WTC11 (cell line): ENCODE data around the gene ANKRD39. TPM values are rescaled to one million over a fixed set of nuclear protein-coding genes. Genes with fewer than 3 reads are reported as not detected.

Experiments
- ATAC-seq: fragments of 200-7000 bp; cut with Tn5 transposase; 2 replicates; pipeline ENCODE4 v1.10.0; 2021; ENCODE audit warnings: mild to moderate bottlenecking, moderate library complexity
- CTCF ChIA-PET: fragments of 300-600 bp; sonication (Branson Sonifier 250); formaldehyde crosslinking; loops from one replicate; lab custom pipeline; 2021; ENCODE audit warnings: antibody characterized with exemption; lab: Charles Lee
- POLR2A ChIA-PET: fragments of 350-600 bp; sonication (Branson Sonifier 250); formaldehyde crosslinking; loops from one replicate; lab custom pipeline; 2021; ENCODE audit warnings: antibody characterized with exemption; lab: Charles Lee
- DNase-seq: peaks from one replicate; pipeline ENCODE4 v3.0.0; 2021; ENCODE audit warnings: low spot score
- H3K27ac Mint-ChIP-seq: 2 replicates; pipeline ENCODE4 v1.8.0; 2021; ENCODE audit warnings: mixed read lengths
- H3K27me3 Mint-ChIP-seq: 2 replicates; pipeline ENCODE4 v1.8.0; 2021; ENCODE audit warnings: low read depth, mild to moderate bottlenecking, moderate library complexity, mixed read lengths
- H3K36me3 Mint-ChIP-seq: 2 replicates; pipeline ENCODE4 v1.8.0; 2021; ENCODE audit warnings: mixed read lengths
- H3K4me1 Mint-ChIP-seq: 2 replicates; pipeline ENCODE4 v1.8.0; 2022; ENCODE audit warnings: mixed read lengths
- H3K4me3 Mint-ChIP-seq: 2 replicates; pipeline ENCODE4 v1.8.0; 2021; ENCODE audit warnings: mild to moderate bottlenecking, moderate library complexity, mixed read lengths
- H3K9me3 Mint-ChIP-seq: 2 replicates; pipeline ENCODE4 v1.8.0; 2021; ENCODE audit warnings: mixed read lengths
- ATF1 ChIP-seq: sonication (generic); formaldehyde crosslinking; IDR thresholded peaks from 2 replicates; pipeline ENCODE4 v1.8.1; 2023; ENCODE audit warnings: mild to moderate bottlenecking, moderate library complexity, missing genetic modification reagents
- ATF2 ChIP-seq: sonication (generic); formaldehyde crosslinking; IDR thresholded peaks from 2 replicates; pipeline ENCODE4 v1.8.1; 2022; ENCODE audit warnings: low read depth, missing genetic modification reagents, borderline replicate concordance
- E2F1 ChIP-seq: sonication (generic); formaldehyde crosslinking; IDR thresholded peaks from 2 replicates; pipeline ENCODE4 v1.8.0; 2022; ENCODE audit warnings: mild to moderate bottlenecking, missing genetic modification reagents
- E2F5 ChIP-seq: sonication (generic); formaldehyde crosslinking; IDR thresholded peaks from 2 replicates; pipeline ENCODE4 v1.8.1; 2022; ENCODE audit warnings: mild to moderate bottlenecking, moderate library complexity, missing genetic modification reagents
- EMX1 ChIP-seq: fragments of 250-450 bp; sonication (Bioruptor Pico); IDR thresholded peaks from 2 replicates; pipeline ENCODE4 v1.8.0; 2021; ENCODE audit warnings: mild to moderate bottlenecking
- ERG ChIP-seq: fragments of 250-450 bp; sonication (Bioruptor Pico); IDR thresholded peaks from 2 replicates; pipeline ENCODE4 v1.8.0; 2021; ENCODE audit warnings: mild to moderate bottlenecking
- ETV6 ChIP-seq: sonication (generic); formaldehyde crosslinking; IDR thresholded peaks from 2 replicates; pipeline ENCODE4 v1.8.1; 2022; ENCODE audit warnings: mild to moderate bottlenecking, missing genetic modification reagents
- FOXP1 ChIP-seq: sonication (generic); formaldehyde crosslinking; IDR thresholded peaks from 2 replicates; pipeline ENCODE4 v1.8.0; 2022; ENCODE audit warnings: missing genetic modification reagents, mild to moderate bottlenecking, moderate library complexity, borderline replicate concordance
- GRHL2 ChIP-seq: fragments of 250-450 bp; sonication (Bioruptor Pico); IDR thresholded peaks from 2 replicates; pipeline ENCODE4 v1.8.0; 2022; ENCODE audit warnings: mild to moderate bottlenecking, moderate library complexity; ENCODE audit not compliant: insufficient replicate concordance, severe bottlenecking
- JAZF1 ChIP-seq: fragments of 250-450 bp; sonication (Bioruptor Pico); IDR thresholded peaks from 2 replicates; pipeline ENCODE4 v1.9.0; 2021; ENCODE audit warnings: moderate library complexity, mild to moderate bottlenecking, inconsistent platforms
- PREB ChIP-seq: sonication (generic); formaldehyde crosslinking; IDR thresholded peaks from 2 replicates; pipeline ENCODE4 v1.8.1; 2022; ENCODE audit warnings: mild to moderate bottlenecking, missing genetic modification reagents, moderate library complexity, borderline replicate concordance
- RELA ChIP-seq: sonication (generic); formaldehyde crosslinking; IDR thresholded peaks from 2 replicates; pipeline ENCODE4 v1.8.1; 2022; ENCODE audit warnings: missing genetic modification reagents, mild to moderate bottlenecking, borderline replicate concordance
- ZBTB43 ChIP-seq: sonication (generic); formaldehyde crosslinking; IDR thresholded peaks from 2 replicates; pipeline ENCODE4 v1.8.1; 2023; ENCODE audit warnings: mild to moderate bottlenecking, missing genetic modification reagents
- ZNF121 ChIP-seq: sonication (generic); formaldehyde crosslinking; IDR thresholded peaks from 2 replicates; pipeline ENCODE4 v1.8.0; 2023; ENCODE audit warnings: missing genetic modification reagents
- ZNF232 ChIP-seq: sonication (generic); formaldehyde crosslinking; IDR thresholded peaks from 2 replicates; pipeline ENCODE4 v1.8.0; 2022; ENCODE audit warnings: mild to moderate bottlenecking, missing genetic modification reagents
- ZNF396 ChIP-seq: fragments of 250-450 bp; sonication (Bioruptor Pico); IDR thresholded peaks from 2 replicates; pipeline ENCODE4 v1.8.0; 2021; ENCODE audit warnings: mild to moderate bottlenecking, moderate library complexity, borderline replicate concordance
- ZNF416 ChIP-seq: fragments of 250-450 bp; sonication (Bioruptor Pico); IDR thresholded peaks from 2 replicates; pipeline ENCODE4 v1.9.0; 2021; ENCODE audit warnings: mild to moderate bottlenecking, inconsistent platforms
- total RNA-seq: library from RNA; stranded (reverse); gene quantifications from 3 replicates; pipeline ENCODE4 v1.2.3, GENCODE V29; 2021

The ANKRD39 gene
- total RNA-seq, 1 experiment from 2014 or later, result 17.9 TPM

- H3K36me3 Mint-ChIP-seq, result peaks cover 45% of the 10 kb centered on the region
- H3K27ac Mint-ChIP-seq, result no peak overlapping the region
- POLR2A ChIA-PET, result no interaction called here
- no peaks in the 10 kb centered on the region for H3K9me3 Mint-ChIP-seq
- peaks cover 29% of the 10 kb centered on the region for H3K4me1 Mint-ChIP-seq
- ATAC-seq (no peak), DNase-seq (no peak)
- H3K4me3 Mint-ChIP-seq, result no peak overlapping the region
- H3K27me3 Mint-ChIP-seq, result no peaks in the 10 kb centered on the region
- TF ChIP-seq PREB (no peak), ERG (CRISPR knock-in tag) (no peak), E2F1 (CRISPR knock-in tag) (no peak), ZNF232 (CRISPR knock-in tag) (no peak)
- TF ChIP-seq, all 79 proteins: peak for 0
- CTCF ChIA-PET, result interaction anchor here (0.8 to 1.5 kb wide), 2 partner anchors 35 to 269 kb away, joined by 3 to 5 read pairs; partner anchors contain the start of gene ANKRD39
Observed at GRCh38 chr2:96823198-96823597, 34.6 kb downstream of the ANKRD39 start.

GRCh38 chr2:96822786-96823185 lies 35.0 kb downstream of the ANKRD39 start:
- H3K4me1 Mint-ChIP-seq, result peaks cover 34% of the 10 kb centered on the region
- H3K9me3 Mint-ChIP-seq, result no peaks in the 10 kb centered on the region
- POLR2A ChIA-PET, result no interaction called here
- H3K36me3 Mint-ChIP-seq, result peaks cover 41% of the 10 kb centered on the region
- CTCF ChIA-PET, result interaction anchor here (0.6 to 1.5 kb wide), 3 partner anchors 35 to 269 kb away, joined by 3 to 5 read pairs (median 5); partner anchors contain the start of gene ANKRD39
- no peak for TF ChIP-seq ZNF396
- TF ChIP-seq RELA (CRISPR knock-in tag), result no peak
- TF ChIP-seq FOXP1 (CRISPR knock-in tag), result no peak
- no peak for TF ChIP-seq ETV6
- ATAC-seq (no peak), DNase-seq (no peak)
- no peaks in the 10 kb centered on the region for H3K27me3 Mint-ChIP-seq
- H3K27ac Mint-ChIP-seq, result no peak overlapping the region
- no peak overlapping the region for H3K4me3 Mint-ChIP-seq

GRCh38 chr2:96821113-96821675 lies 36.6 kb downstream of the ANKRD39 start:
- no peak for TF ChIP-seq JAZF1 (CRISPR knock-in tag)
- no peak for TF ChIP-seq EMX1 (CRISPR knock-in tag)
- TF ChIP-seq ATF2 (CRISPR knock-in tag), result no peak
- TF ChIP-seq ZNF121 (CRISPR knock-in tag), result no peak
- no peak for TF ChIP-seq E2F5
- no peak for TF ChIP-seq GRHL2 (CRISPR knock-in tag)
- TF ChIP-seq ZBTB43 (CRISPR knock-in tag), result no peak
- TF ChIP-seq ATF1 (CRISPR knock-in tag), result no peak
- TF ChIP-seq ETV6, result no peak
- TF ChIP-seq ZNF416, result no peak
- no peak for TF ChIP-seq ERG (CRISPR knock-in tag)
- Mint-ChIP-seq H3K4me3 (no peak overlapping the region), H3K4me1 (peaks cover 41% of the 10 kb centered on the region), H3K36me3 (peaks cover 37% of the 10 kb centered on the region), H3K9me3 (no peaks in the 10 kb centered on the region), H3K27me3 (0 out of 2 replicates have a peak, but pooled peaks cover 2% of the 10 kb centered on the region), H3K27ac (peak overlapping the region; percentile 60; the same call in 1 of the 2 replicates)
- ChIA-PET CTCF (interaction anchor here (1.6 to 4.1 kb wide), 3 partner anchors 12 to 267 kb away, joined by 8 to 12 read pairs (median 9); no protein-coding TSS in a partner anchor), POLR2A (no interaction called here)
- no peak for DNase-seq
- ATAC-seq, result no peak
